Left renal cortex interstitium (tissue), 4 donors: Measurements from ENCODE around the gene PREB. TPM values are rescaled to one million over a fixed set of nuclear protein-coding genes. Genes with fewer than 3 reads are reported as not detected.

Experiments used
- DNase-seq, 4 donors: peaks; one replicate each; pipeline ENCODE4 v3.0.0-alpha.2; 2013; ENCODE audit warnings: low read depth in 4 of 4, low spot score in 2 of 4, missing footprints in 1 of 4
- polyA plus RNA-seq, 4 donors: library from polyadenylated mRNA; unstranded; fragments of 120-200 nt; gene quantifications; one replicate each; pipeline ENCODE4 v1.2.1, GENCODE V29; 2013; ENCODE audit not compliant: insufficient read length in 4 of 4

Gene PREB
- polyA plus RNA-seq, 4 donors = 46.6 to 54.1 (median 52.2) TPM

GRCh38 chr2:27085062-27085672 lies 49.3 kb downstream of the PREB start:
- DNase-seq = no peak

DNA sequence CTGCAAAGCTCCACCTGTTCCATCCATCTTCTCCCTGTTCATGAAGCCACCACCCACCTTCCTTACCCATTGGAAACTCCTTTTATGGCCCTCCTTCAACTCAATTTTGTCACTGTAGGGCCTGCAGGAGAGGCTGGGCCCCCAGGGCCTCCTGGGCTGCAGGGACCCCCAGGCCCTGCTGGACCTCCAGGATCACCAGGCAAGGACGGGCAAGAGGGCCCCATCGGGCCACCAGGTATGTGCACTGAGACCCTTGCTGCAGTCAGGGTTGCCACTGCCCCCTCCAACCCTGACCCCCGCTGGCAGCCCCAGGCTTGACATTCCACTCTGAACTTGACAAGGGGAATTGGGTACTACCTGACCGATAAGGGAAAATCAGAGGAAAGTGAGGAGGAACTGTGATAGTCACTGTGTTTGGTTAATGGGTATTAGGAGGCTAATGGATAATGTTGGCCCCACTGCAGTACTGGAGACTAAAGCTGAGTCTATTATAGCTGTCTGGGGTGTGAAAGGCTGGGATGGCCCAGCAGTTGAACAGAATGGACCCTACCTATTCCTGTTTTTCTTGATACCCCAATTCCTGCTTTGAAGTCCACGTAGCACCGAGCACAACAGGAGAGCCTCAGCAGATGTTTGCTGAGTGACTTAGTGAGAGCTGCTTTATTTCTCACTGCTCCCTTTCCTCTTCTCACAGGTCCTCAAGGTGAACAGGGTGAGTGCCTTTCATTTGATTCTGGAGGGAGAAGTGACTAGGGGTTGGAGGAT lies 50.0 kb downstream of the PREB start:
- DNase-seq = no peak

DNA sequence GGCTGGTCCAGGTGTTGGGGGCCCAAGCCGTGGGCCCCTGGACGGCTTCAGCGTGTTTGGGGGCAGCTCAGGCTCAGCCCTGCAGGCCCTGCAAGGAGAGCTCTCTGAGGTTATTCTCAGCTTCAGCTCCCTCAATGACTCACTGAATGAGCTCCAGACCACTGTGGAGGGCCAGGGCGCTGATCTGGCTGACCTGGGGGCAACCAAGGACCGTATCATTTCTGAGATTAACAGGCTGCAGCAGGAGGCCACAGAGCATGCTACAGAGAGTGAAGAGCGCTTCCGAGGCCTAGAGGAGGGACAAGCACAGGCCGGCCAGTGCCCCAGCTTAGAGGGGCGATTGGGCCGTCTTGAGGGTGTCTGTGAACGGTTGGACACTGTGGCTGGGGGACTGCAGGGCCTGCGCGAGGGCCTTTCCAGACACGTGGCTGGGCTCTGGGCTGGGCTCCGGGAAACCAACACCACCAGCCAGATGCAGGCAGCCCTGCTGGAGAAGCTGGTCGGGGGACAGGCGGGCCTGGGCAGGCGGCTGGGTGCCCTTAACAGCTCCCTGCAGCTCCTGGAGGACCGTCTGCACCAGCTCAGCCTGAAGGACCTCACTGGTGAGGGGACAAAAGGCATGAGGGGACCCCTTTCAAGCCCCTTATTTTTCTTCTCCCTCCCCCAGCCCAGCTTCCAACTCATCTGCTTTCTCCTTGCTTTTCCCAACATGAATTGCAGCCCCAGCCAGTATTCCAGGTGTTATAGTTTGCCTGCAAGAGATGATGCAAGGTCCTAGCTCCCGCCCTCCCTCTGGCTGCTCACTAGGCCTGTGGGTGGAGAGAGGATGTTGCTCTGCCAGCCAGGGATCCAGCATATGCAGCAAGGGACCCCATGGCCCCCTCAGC lies 50.8 kb downstream of the PREB start:
- DNase-seq = no peak

GRCh38 chr2:27082773-27083409 lies 51.5 kb downstream of the PREB start:
- DNase-seq = no peak

- DNase-seq = no peak
Measured at GRCh38 chr2:27081984-27082772, 52.3 kb downstream of the PREB start.

Other genes with a start within 250 kb of the PREB start
- 10 to 100 TPM; 11.2 to 16.6 (median 13.6) TPM for gene MAPRE3, start 164.0 kb downstream of the PREB start, polyA plus RNA-seq
- gene TMEM214, start 101.7 kb downstream of the PREB start, polyA plus RNA-seq = 10 to 100 TPM; 52.6 to 75.7 (median 61.0) TPM
- gene AGBL5, start 83.0 kb downstream of the PREB start, polyA plus RNA-seq = 10 to 100 TPM; 58.7 to 71.0 (median 65.6) TPM
- gene OST4, start 63.0 kb downstream of the PREB start, polyA plus RNA-seq = 100 to 1,000 TPM; 222 to 297 (median 264) TPM
- gene EMILIN1, start 56.0 kb downstream of the PREB start, polyA plus RNA-seq = 100 to 1,000 TPM in 2 of 4 donors, 10 to 100 TPM in 2; 75.5 to 182 (median 99.1) TPM
- gene KHK, start 47.9 kb downstream of the PREB start, polyA plus RNA-seq = 10 to 100 TPM; 45.4 to 55.6 (median 52.0) TPM
- 1 to 10 TPM; 5.4 to 7.3 (median 6.5) TPM for gene CGREF1, start 15.5 kb downstream of the PREB start, polyA plus RNA-seq
- gene ABHD1, start 10.8 kb downstream of the PREB start, polyA plus RNA-seq = 1 to 10 TPM in 3 of 4 donors, under 1 TPM in 1; 0.99 to 2.0 (median 1.3) TPM
- gene PRR30, start 4.8 kb upstream of the PREB start, polyA plus RNA-seq = not detected
- under 1 TPM; 0.42 to 0.76 (median 0.70) TPM for gene TCF23, start 14.4 kb upstream of the PREB start, polyA plus RNA-seq
- gene ATRAID, start 77.4 kb upstream of the PREB start, polyA plus RNA-seq = 100 to 1,000 TPM; 144 to 186 (median 158) TPM
- 10 to 100 TPM; 29.6 to 48.6 (median 39.4) TPM for gene SLC5A6, start 77.6 kb upstream of the PREB start, polyA plus RNA-seq
- gene CAD, start 82.7 kb upstream of the PREB start, polyA plus RNA-seq = 10 to 100 TPM; 34.7 to 63.8 (median 46.3) TPM
- 10 to 100 TPM in 1 of 4 donors, 1 to 10 TPM in 3; 5.3 to 11.2 (median 7.0) TPM for gene SLC30A3, start 128.4 kb upstream of the PREB start, polyA plus RNA-seq
- gene DNAJC5G, start 140.8 kb upstream of the PREB start, polyA plus RNA-seq = 1 to 10 TPM in 2 of 4 donors, under 1 TPM in 2; 0.43 to 1.6 (median 0.83) TPM
- 1 to 10 TPM; 3.4 to 8.7 (median 4.7) TPM for gene TRIM54, start 147.8 kb upstream of the PREB start, polyA plus RNA-seq
- gene UCN, start 173.8 kb upstream of the PREB start, polyA plus RNA-seq = 1 to 10 TPM in 2 of 4 donors, under 1 TPM in 2; 0.59 to 1.5 (median 1.1) TPM
- 10 to 100 TPM; 69.5 to 93.3 (median 80.5) TPM for gene MPV17, start 188.5 kb upstream of the PREB start, polyA plus RNA-seq
- 10 to 100 TPM; 65.4 to 82.3 (median 73.2) TPM for gene GTF3C2, start 222.1 kb upstream of the PREB start, polyA plus RNA-seq
- gene EIF2B4, start 235.7 kb upstream of the PREB start, polyA plus RNA-seq = 10 to 100 TPM; 44.1 to 58.6 (median 52.8) TPM
- gene SNX17, start 236.0 kb upstream of the PREB start, polyA plus RNA-seq = 100 to 1,000 TPM in 3 of 4 donors, 10 to 100 TPM in 1; 99.0 to 127 (median 108) TPM
- gene ZNF513, start 246.1 kb upstream of the PREB start, polyA plus RNA-seq = 10 to 100 TPM; 16.4 to 28.5 (median 21.2) TPM